H4 (cell line): ENCODE measurements around the gene RASSF1. TPM values are rescaled to one million over a fixed set of nuclear protein-coding genes. Genes with fewer than 3 reads are reported as not detected.

Source experiments
- DNase-seq: peaks from one replicate; pipeline ENCODE4 v3.0.0-alpha.2; 2015; ENCODE audit warnings: low spot score
- total RNA-seq: library from RNA; depleted of rRNA; stranded (reverse); fragments of >200 nt; shearing (Covaris generic); gene quantifications from 2 replicates; pipeline ENCODE4 v1.2.3, GENCODE V29; 2014

The RASSF1 gene
- total RNA-seq, 1 experiment from 2014 or later: 4.2 TPM

GRCh38 chr3:50365842-50366220 lies 25.2 kb upstream of the RASSF1 start:
- no peak for DNase-seq

GRCh38 chr3:50365080-50365841 lies 24.6 kb upstream of the RASSF1 start:
- DNase-seq: no peak

GRCh38 chr3:50364573-50365079 lies 24.0 kb upstream of the RASSF1 start:
- DNase-seq: no peak

- no peak for DNase-seq
Observed at GRCh38 chr3:50359760-50360110, 19.1 kb upstream of the RASSF1 start.

GRCh38 chr3:50358911-50359759 lies 18.5 kb upstream of the RASSF1 start, which contains the start of gene TMEM115:
Gene TMEM115 (minus strand): TSS chr3:50359521. CDS start chr3:50359063, 458 bp downstream.
- peak; percentile 94 for DNase-seq

GRCh38 chr3:50358355-50358910 lies 17.8 kb upstream of the RASSF1 start:
- DNase-seq: no peak

GRCh38 chr3:50357481-50357880 lies 16.8 kb upstream of the RASSF1 start:
- no peak for DNase-seq

- no peak for DNase-seq
Observed at GRCh38 chr3:50356553-50356952, 15.9 kb upstream of the RASSF1 start.

GRCh38 chr3:50355829-50356552 lies 15.4 kb upstream of the RASSF1 start:
- DNase-seq: no peak

GRCh38 chr3:50354850-50355249 lies 14.2 kb upstream of the RASSF1 start:
- no peak for DNase-seq

GRCh38 chr3:50354186-50354764 lies 13.6 kb upstream of the RASSF1 start:
- DNase-seq: no peak

- no peak for DNase-seq
Observed at GRCh38 chr3:50353245-50354004, 12.8 kb upstream of the RASSF1 start.

- DNase-seq: no peak
Observed at GRCh38 chr3:50352781-50353180, 12.1 kb upstream of the RASSF1 start.

GRCh38 chr3:50351323-50351697 lies 10.7 kb upstream of the RASSF1 start:
- DNase-seq: no peak

- peak; percentile 86 for DNase-seq
Observed at GRCh38 chr3:50350527-50351322, 10.1 kb upstream of the RASSF1 start, which contains the start of the genes CYB561D2 and NPRL2. Gene CYB561D2 (plus strand): TSS chr3:50350862. CDS start chr3:50351434, 572 bp downstream. Gene NPRL2 (minus strand): TSS chr3:50350775. CDS start chr3:50350652, 123 bp downstream.

GRCh38 chr3:50350213-50350526 lies 9.5 kb upstream of the RASSF1 start:
- DNase-seq: no peak

GRCh38 chr3:50347187-50347813 lies 6.7 kb upstream of the RASSF1 start:
- peak; percentile 61 for DNase-seq

- DNase-seq: no peak
Observed at GRCh38 chr3:50345586-50346234, 5.1 kb upstream of the RASSF1 start, which contains the start of gene ZMYND10. Gene ZMYND10 (minus strand): TSS chr3:50345732. CDS start chr3:50345579, 153 bp downstream.

- DNase-seq: no peak
Observed at GRCh38 chr3:50345008-50345407, 4.4 kb upstream of the RASSF1 start.
